GM18873 (cell line): Measurements from ENCODE around the gene ZNF792.
"Not testable (repeated sequence)": the region's sequence is repeated elsewhere in the genome, so short reads cannot be mapped to it uniquely, and the experiment has no call there.

ENCODE experiments used
- ATAC-seq: cut with Tn5 transposase; IDR thresholded peaks from one replicate; pipeline ENCODE4 v1.9.1; 2021; ENCODE audit warnings: mild to moderate bottlenecking, moderate library complexity, moderate number of reproducible peaks; ENCODE audit not compliant: unreplicated experiment, low FRiP score

Gene ZNF792

GRCh38 chr19:34975056-34975455, 11.0 kb upstream of the ZNF792 start:
- no peak for ATAC-seq

- no peak for ATAC-seq
Observed at GRCh38 chr19:34974646-34975045, 10.6 kb upstream of the ZNF792 start.

GRCh38 chr19:34972163-34972705, 8.2 kb upstream of the ZNF792 start:
- ATAC-seq: no peak

GRCh38 chr19:34970185-34970780, 6.3 kb upstream of the ZNF792 start:
- not testable (repeated sequence) for ATAC-seq

GRCh38 chr19:34969721-34970120, 5.7 kb upstream of the ZNF792 start:
- no peak for ATAC-seq

GRCh38 chr19:34967551-34967950, 3.5 kb upstream of the ZNF792 start:
- no peak for ATAC-seq

- ATAC-seq: not testable (repeated sequence)
Observed at GRCh38 chr19:34965505-34965904, 1.5 kb upstream of the ZNF792 start.

- ATAC-seq: no peak
Observed at GRCh38 chr19:34964598-34964997, 569 bp upstream of the ZNF792 start.

- ATAC-seq: no peak
Observed at GRCh38 chr19:34962687-34963572, 1.1 kb downstream of the ZNF792 start.

- ATAC-seq: no peak
Observed at GRCh38 chr19:34961775-34962686, 2.0 kb downstream of the ZNF792 start.

GRCh38 chr19:34960940-34961679, 2.9 kb downstream of the ZNF792 start:
- no peak for ATAC-seq

- ATAC-seq: no peak
Observed at GRCh38 chr19:34960103-34960805, 3.8 kb downstream of the ZNF792 start.

GRCh38 chr19:34959021-34959420, 5.0 kb downstream of the ZNF792 start:
- no peak for ATAC-seq

- ATAC-seq: no peak
Observed at GRCh38 chr19:34957830-34958751, 5.9 kb downstream of the ZNF792 start.

- ATAC-seq: no peak
Observed at GRCh38 chr19:34953092-34953491, 10.9 kb downstream of the ZNF792 start.

- ATAC-seq: no peak
Observed at GRCh38 chr19:34943861-34944573, 20.0 kb downstream of the ZNF792 start.

GRCh38 chr19:34938886-34939285, 25.1 kb downstream of the ZNF792 start:
- no peak for ATAC-seq

GRCh38 chr19:34936184-34936583, 27.8 kb downstream of the ZNF792 start:
- no peak for ATAC-seq
